ENCODE data around the gene SHISA5.

- TF ChIP-seq, protein P1, sequence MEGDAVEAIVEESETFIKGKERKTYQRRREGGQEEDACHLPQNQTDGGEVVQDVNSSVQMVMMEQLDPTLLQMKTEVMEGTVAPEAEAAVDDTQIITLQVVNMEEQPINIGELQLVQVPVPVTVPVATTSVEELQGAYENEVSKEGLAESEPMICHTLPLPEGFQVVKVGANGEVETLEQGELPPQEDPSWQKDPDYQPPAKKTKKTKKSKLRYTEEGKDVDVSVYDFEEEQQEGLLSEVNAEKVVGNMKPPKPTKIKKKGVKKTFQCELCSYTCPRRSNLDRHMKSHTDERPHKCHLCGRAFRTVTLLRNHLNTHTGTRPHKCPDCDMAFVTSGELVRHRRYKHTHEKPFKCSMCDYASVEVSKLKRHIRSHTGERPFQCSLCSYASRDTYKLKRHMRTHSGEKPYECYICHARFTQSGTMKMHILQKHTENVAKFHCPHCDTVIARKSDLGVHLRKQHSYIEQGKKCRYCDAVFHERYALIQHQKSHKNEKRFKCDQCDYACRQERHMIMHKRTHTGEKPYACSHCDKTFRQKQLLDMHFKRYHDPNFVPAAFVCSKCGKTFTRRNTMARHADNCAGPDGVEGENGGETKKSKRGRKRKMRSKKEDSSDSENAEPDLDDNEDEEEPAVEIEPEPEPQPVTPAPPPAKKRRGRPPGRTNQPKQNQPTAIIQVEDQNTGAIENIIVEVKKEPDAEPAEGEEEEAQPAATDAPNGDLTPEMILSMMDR (IDR thresholded peaks at IDR 0.05) = no peak
- TF ChIP-seq POLR2A (IDR thresholded peaks at IDR 0.05) = no peak
These were observed 63.4 kb downstream of the SHISA5 start for GRCh38 chr3:48440590-48440958.

All from right lobe of liver (tissue), 4 donors.